ENCODE data around the gene GPRIN3.
A peak's percentile ranks its signal among the peaks of the same experiment; 100 is the strongest.
"Not testable (repeated sequence)": the region's sequence is repeated elsewhere in the genome, so short reads cannot be mapped to it uniquely, and the experiment has no call there.

Gene GPRIN3

GRCh38 chr4:89254347-89254746 is 53.3 kb downstream of the GPRIN3 start:
- not testable (repeated sequence) for DNase-seq

GRCh38 chr4:89253935-89254334 is 53.7 kb downstream of the GPRIN3 start:
- no peak for DNase-seq

- DNase-seq: no peak
These were observed 54.3 kb downstream of the GPRIN3 start for GRCh38 chr4:89253311-89253710.

GRCh38 chr4:89251396-89251795 is 56.2 kb downstream of the GPRIN3 start:
- DNase-seq: no peak

GRCh38 chr4:89249716-89250361 is 57.8 kb downstream of the GPRIN3 start:
- DNase-seq: no peak

- DNase-seq: no peak
These were observed 58.3 kb downstream of the GPRIN3 start for GRCh38 chr4:89249313-89249712.

- DNase-seq: no peak
These were observed 58.7 kb downstream of the GPRIN3 start for GRCh38 chr4:89248879-89249281.

- DNase-seq: no peak
These were observed 59.6 kb downstream of the GPRIN3 start for GRCh38 chr4:89247951-89248350.

- DNase-seq: no peak
These were observed 62.1 kb downstream of the GPRIN3 start for GRCh38 chr4:89245459-89245858.

- no peak for DNase-seq
These were observed 63.8 kb downstream of the GPRIN3 start for GRCh38 chr4:89243733-89244252.

GRCh38 chr4:89242864-89243732 is 64.5 kb downstream of the GPRIN3 start:
- DNase-seq: peak; percentile 25 to 77

GRCh38 chr4:89242216-89242615 is 65.4 kb downstream of the GPRIN3 start:
- no peak for DNase-seq

- DNase-seq: no peak
These were observed 77.3 kb downstream of the GPRIN3 start for GRCh38 chr4:89230271-89230670.

GRCh38 chr4:89226665-89227574 is 80.7 kb downstream of the GPRIN3 start:
- DNase-seq: peak; percentile 74 to 82

GRCh38 chr4:89222170-89222569 is 85.4 kb downstream of the GPRIN3 start:
- DNase-seq: no peak

GRCh38 chr4:89221167-89221867 is 86.3 kb downstream of the GPRIN3 start:
- no peak for DNase-seq

GRCh38 chr4:89218587-89218986 is 89.0 kb downstream of the GPRIN3 start:
- DNase-seq: no peak

GRCh38 chr4:89217604-89218003 is 90.0 kb downstream of the GPRIN3 start:
- no peak for DNase-seq

- DNase-seq: no peak
These were observed 90.7 kb downstream of the GPRIN3 start for GRCh38 chr4:89216866-89217265.

- no peak for DNase-seq
These were observed 91.2 kb downstream of the GPRIN3 start for GRCh38 chr4:89216422-89216821.

- DNase-seq: no peak
These were observed 91.9 kb downstream of the GPRIN3 start for GRCh38 chr4:89215736-89216135.

- DNase-seq: no peak
These were observed 93.3 kb downstream of the GPRIN3 start for GRCh38 chr4:89214308-89214707.

GRCh38 chr4:89213382-89213701 is 94.3 kb downstream of the GPRIN3 start:
- no peak for DNase-seq
